B cell (primary cell): ENCODE measurements around the gene RNF150. TPM values are rescaled to one million over a fixed set of nuclear protein-coding genes. Genes with fewer than 3 reads are reported as not detected.
A peak's percentile ranks its signal among the peaks of the same experiment; 100 is the strongest.

Source experiments
- ATAC-seq: fragments of 200-7000 bp; cut with Tn5 transposase; one replicate; pipeline ENCODE4 v1.10.0; 2021; ENCODE audit warnings: low read depth, mild to moderate bottlenecking, moderate number of reproducible peaks, moderate library complexity
- CTCF ChIA-PET: fragments of 350-600 bp; sonication (Branson Sonifier 250); formaldehyde crosslinking; loops from one replicate; lab custom pipeline; 2021; ENCODE audit warnings: antibody characterized with exemption, inconsistent platforms; lab: Charles Lee
- POLR2A ChIA-PET: fragments of 350-600 bp; sonication (Branson Sonifier 250); formaldehyde crosslinking; loops from one replicate; lab custom pipeline; 2021; ENCODE audit warnings: antibody characterized with exemption; lab: Charles Lee
- DNase-seq: peaks from one replicate; pipeline ENCODE4 v3.0.0; 2013
- H2AFZ ChIP-seq: 2 replicates; pipeline ENCODE4 v1.6.1; 2012; ENCODE audit warnings: mild to moderate bottlenecking, low read depth, low read length; ENCODE audit not compliant: insufficient read depth, poor library complexity, severe bottlenecking
- H3K27ac ChIP-seq, 2 donors: 1 replicate in 1 of 2; 2 replicates in 1 of 2; pipeline ENCODE4 v1.5.1; 2012 to 2013; ENCODE audit warnings: low read length in 2 of 2, mild to moderate bottlenecking in 2 of 2, moderate library complexity in 1 of 2
- H3K27me3 ChIP-seq, 4 experiments: fragments of 200-600 bp in 1 of 4; sonication (generic) in 1 of 4; replicated peaks in 1 of 4; 1 replicate in 2 of 4; 2 replicates in 2 of 4; pipeline versions ENCODE4 v1.6.1 to v1.7.0; 2013 to 2016; ENCODE audit warnings: low read length in 3 of 4, mild to moderate bottlenecking in 2 of 4, mixed read lengths in 1 of 4, moderate library complexity in 1 of 4; ENCODE audit not compliant: insufficient read depth in 4 of 4, control insufficient read depth in 3 of 4; ENCODE audit errors: control extremely low read depth in 1 of 4
- H3K36me3 ChIP-seq, 2 experiments: replicated peaks in 1 of 2; 1 replicate in 1 of 2; 2 replicates in 1 of 2; pipeline versions ENCODE4 v1.6.1 to v1.7.1; 2013; ENCODE audit warnings: low read length in 1 of 2; ENCODE audit not compliant: insufficient read depth in 2 of 2, control insufficient read depth in 1 of 2; ENCODE audit errors: control extremely low read depth in 1 of 2, extremely low read depth in 1 of 2
- H3K4me1 ChIP-seq, 2 donors: fragments of 200-600 bp in 1 of 2; sonication (generic) in 1 of 2; 1 replicate in 1 of 2; 2 replicates in 1 of 2; pipeline versions ENCODE4 v1.5.1 to v1.6.1; 2013 to 2017; ENCODE audit warnings: low read length in 2 of 2; ENCODE audit not compliant: control insufficient read depth in 2 of 2, insufficient read depth in 2 of 2
- H3K4me2 ChIP-seq: replicated peaks from 2 replicates; pipeline ENCODE3; 2012; ENCODE audit warnings: mild to moderate bottlenecking, low read depth, low read length; ENCODE audit not compliant: poor library complexity, severe bottlenecking
- H3K4me3 ChIP-seq, 5 experiments: fragments of 200-600 bp in 1 of 5; sonication (generic) in 1 of 5; 1 replicate in 3 of 5; 2 replicates in 2 of 5; pipeline versions ENCODE4 v1.5.1 to v1.7.0; 2011 to 2016; ENCODE audit warnings: low read length in 4 of 5, mild to moderate bottlenecking in 4 of 5, low read depth in 2 of 5, control low read depth in 1 of 5, moderate library complexity in 1 of 5; ENCODE audit not compliant: insufficient read depth in 1 of 5; ENCODE audit errors: control extremely low read depth in 1 of 5, extremely low read depth in 1 of 5
- H3K79me2 ChIP-seq: fragments of 200-600 bp; sonication (generic); one replicate; pipeline ENCODE4 v1.6.0; 2016; ENCODE audit warnings: low read length; ENCODE audit not compliant: control insufficient read depth, insufficient read depth
- H3K9ac ChIP-seq: fragments of 200-600 bp; sonication (generic); 2 replicates; pipeline ENCODE4 v1.6.1; 2017; ENCODE audit warnings: mild to moderate bottlenecking, low read length, moderate library complexity
- H3K9me3 ChIP-seq, 3 donors: one replicate each; pipeline versions ENCODE4 v1.6.1 to v1.7.1; 2013; ENCODE audit warnings: low read length in 2 of 3; ENCODE audit not compliant: control insufficient read depth in 2 of 3, insufficient read depth in 1 of 3; ENCODE audit errors: control extremely low read depth in 1 of 3
- H4K20me1 ChIP-seq: 2 replicates; pipeline ENCODE4 v1.6.0; 2012; ENCODE audit warnings: mild to moderate bottlenecking, low read length; ENCODE audit not compliant: insufficient read depth, control insufficient read depth, poor library complexity, severe bottlenecking
- H3K27ac Mint-ChIP-seq: one replicate; pipeline ENCODE4 v1.8.0; 2021; ENCODE audit warnings: mixed read lengths
- H3K27me3 Mint-ChIP-seq: one replicate; pipeline ENCODE4 v1.8.0; 2021; ENCODE audit warnings: mixed read lengths
- H3K4me1 Mint-ChIP-seq: one replicate; pipeline ENCODE4 v1.8.0; 2021; ENCODE audit warnings: mixed read lengths
- H3K4me3 Mint-ChIP-seq: one replicate; pipeline ENCODE4 v1.8.0; 2021; ENCODE audit warnings: mixed read lengths
- H3K9me3 Mint-ChIP-seq: one replicate; pipeline ENCODE4 v1.8.0; 2022; ENCODE audit warnings: mixed read lengths; ENCODE audit not compliant: insufficient read depth
- EZH2 ChIP-seq: IDR thresholded peaks from 2 replicates; pipeline ENCODE4 v1.6.1; 2012; ENCODE audit warnings: borderline replicate concordance, low read depth, mild to moderate bottlenecking, moderate library complexity, low read length; ENCODE audit not compliant: insufficient read depth, poor library complexity, severe bottlenecking
- WGBS: methylation state at CpG from one replicate; pipeline ENCODE4 v1.1.5; 2013; ENCODE audit warnings: missing lambda C conversion rate; ENCODE audit not compliant: insufficient coverage; 5-methylcytosine and 5-hydroxymethylcytosine counted together
- intact Hi-C: fragments of 100-400 bp; cut with micrococcal nuclease; formaldehyde crosslinking; loops from one replicate; pipeline ENCODE4 v1.10.0; 2022
- polyA minus RNA-seq: library from RNA; depleted of rRNA, polyadenylated mRNA; stranded (reverse); fragments of >200 nt; gene quantifications from 2 replicates; pipeline ENCODE4 v1.2.3, GENCODE V29; 2012
- polyA plus RNA-seq: library from polyadenylated mRNA; depleted of rRNA; stranded (reverse); fragments of >200 nt; gene quantifications from 2 replicates; pipeline ENCODE4 v1.2.3, GENCODE V29; 2012
- total RNA-seq, 2 donors: library from RNA; stranded (reverse); fragments of 120-200 nt in 1 of 2; gene quantifications; 1 replicate in 1 of 2; 2 replicates in 1 of 2; pipeline versions ENCODE4 v1.2.3 to v1.2.4, GENCODE V29; 2013 to 2022
- TF ChIP-seq, protein P1 (sequence below): fragments of 200-600 bp; IDR thresholded peaks from one replicate; pipeline ENCODE4 v1.8.0; 2022; ENCODE audit warnings: antibody characterized with exemption, mild to moderate bottlenecking

RNF150 gene
- not detected in 2 replicates for total RNA-seq
- 1.1 TPM for total RNA-seq (2013)
- polyA plus RNA-seq: not detected in 2 replicates
- polyA minus RNA-seq: 0.07 TPM in 1 of 2 replicates, not detected in the other

DNA sequence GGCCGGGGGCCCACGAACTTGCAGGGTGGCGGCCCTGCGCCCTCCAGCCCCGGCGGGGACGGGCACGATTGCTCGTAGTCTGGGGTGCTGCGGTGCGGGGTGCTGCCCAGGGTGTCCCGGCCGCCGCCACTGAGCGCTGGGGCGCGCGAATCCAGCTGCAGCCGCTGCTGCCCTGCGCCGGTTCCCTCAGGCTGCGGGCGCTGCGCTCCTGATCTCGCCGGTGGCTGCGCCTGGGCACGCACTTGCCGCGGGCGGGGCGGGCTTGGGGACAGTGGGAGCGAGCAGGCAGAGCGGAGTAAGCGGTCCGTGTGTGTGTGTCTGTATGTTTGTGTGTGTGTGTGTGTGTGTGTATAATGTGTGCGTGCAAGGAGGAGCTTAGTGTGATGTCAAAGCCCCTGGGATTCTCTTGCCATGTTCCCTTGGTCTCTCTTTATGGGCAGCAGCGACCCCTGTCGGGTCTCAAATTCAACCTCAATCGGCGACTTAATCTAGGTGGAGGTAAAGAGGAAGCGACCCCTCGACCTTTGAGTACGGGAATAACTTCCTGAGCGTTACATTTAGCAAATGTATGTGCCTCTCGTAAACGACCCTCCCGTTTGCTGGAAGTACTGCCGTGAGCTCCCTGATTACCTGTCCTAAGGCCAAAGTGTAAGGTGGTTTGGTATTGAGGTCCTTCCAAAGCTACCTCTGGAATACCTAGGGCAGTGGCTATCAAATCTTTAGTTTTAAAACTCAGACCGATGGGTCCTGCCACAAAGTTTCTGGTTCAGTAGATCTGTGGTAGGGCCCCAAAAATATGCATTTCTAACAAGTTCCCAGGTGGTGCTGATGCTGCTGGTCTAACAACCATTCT, at the start of gene RNF150:
RNF150 (minus strand) TSS at position 324 of the 853 bp plus-strand sequence.
- POLR2A ChIA-PET: no interaction called here
- no peaks in the 10 kb centered on the region for H3K9me3 Mint-ChIP-seq
- peak within 1 kb of the TSS; percentile 87 for H3K4me2 ChIP-seq
- peaks cover 14 to 15% of the 10 kb centered on the region in 2 donors for H3K4me1 ChIP-seq
- peak within 1 kb of the TSS; percentile 30 to 64 (median 48) for H3K4me3 ChIP-seq
- intact Hi-C loops: no loop called here
- CTCF ChIA-PET: interaction anchor here (1.0 kb wide), 1 partner anchor 250 kb away, joined by 4 read pairs; no protein-coding TSS in a partner anchor
- H3K27me3 Mint-ChIP-seq: peaks cover 72% of the 10 kb centered on the region
- no peaks in the 10 kb centered on the region for H4K20me1 ChIP-seq
- peak within 1 kb of the TSS; percentile 66 for H2AFZ ChIP-seq
- peak within 1 kb of the TSS; percentile 61 for H3K9ac ChIP-seq
- H3K36me3 ChIP-seq: no peaks in the 10 kb centered on the region
- TF ChIP-seq, protein P1, sequence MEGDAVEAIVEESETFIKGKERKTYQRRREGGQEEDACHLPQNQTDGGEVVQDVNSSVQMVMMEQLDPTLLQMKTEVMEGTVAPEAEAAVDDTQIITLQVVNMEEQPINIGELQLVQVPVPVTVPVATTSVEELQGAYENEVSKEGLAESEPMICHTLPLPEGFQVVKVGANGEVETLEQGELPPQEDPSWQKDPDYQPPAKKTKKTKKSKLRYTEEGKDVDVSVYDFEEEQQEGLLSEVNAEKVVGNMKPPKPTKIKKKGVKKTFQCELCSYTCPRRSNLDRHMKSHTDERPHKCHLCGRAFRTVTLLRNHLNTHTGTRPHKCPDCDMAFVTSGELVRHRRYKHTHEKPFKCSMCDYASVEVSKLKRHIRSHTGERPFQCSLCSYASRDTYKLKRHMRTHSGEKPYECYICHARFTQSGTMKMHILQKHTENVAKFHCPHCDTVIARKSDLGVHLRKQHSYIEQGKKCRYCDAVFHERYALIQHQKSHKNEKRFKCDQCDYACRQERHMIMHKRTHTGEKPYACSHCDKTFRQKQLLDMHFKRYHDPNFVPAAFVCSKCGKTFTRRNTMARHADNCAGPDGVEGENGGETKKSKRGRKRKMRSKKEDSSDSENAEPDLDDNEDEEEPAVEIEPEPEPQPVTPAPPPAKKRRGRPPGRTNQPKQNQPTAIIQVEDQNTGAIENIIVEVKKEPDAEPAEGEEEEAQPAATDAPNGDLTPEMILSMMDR: no peak
- TF ChIP-seq EZH2: no peak
- H3K27ac ChIP-seq: no peak within 1 kb of the TSS
- 1% methylated on average over 50 of the region's 50 CpGs for WGBS
- peak; percentile 70 for DNase-seq
- H3K4me1 Mint-ChIP-seq: peaks cover 21% of the 10 kb centered on the region
- ATAC-seq: peak; percentile 71
- H3K79me2 ChIP-seq: no peaks in the 10 kb centered on the region
- no peak within 1 kb of the TSS for H3K27ac Mint-ChIP-seq
- peak within 1 kb of the TSS; percentile 92 for H3K4me3 Mint-ChIP-seq
- H3K9me3 ChIP-seq: peaks cover 0 to 5% (median 0%) of the 10 kb centered on the region in 3 donors
- H3K27me3 ChIP-seq: peaks cover 0 to 44% (median 33%) of the 10 kb centered on the region in 4 experiments
